MM.1S (cell line): ENCODE measurements around the gene TCERG1L.

ENCODE experiments used
- DNase-seq: peaks from one replicate; pipeline ENCODE4 v3.0.0-alpha.2; 2015
- H2AFZ ChIP-seq: fragments of 300-600 bp; sonication (generic); 2 replicates; pipeline ENCODE4 v1.6.0; 2016; ENCODE audit warnings: antibody characterized with exemption, low read length
- H3F3A ChIP-seq: fragments of 300-600 bp; sonication (generic); 2 replicates; pipeline ENCODE4 v1.6.1; 2016; ENCODE audit warnings: mild to moderate bottlenecking, antibody characterized with exemption, low read length, moderate library complexity, mixed read lengths; ENCODE audit not compliant: insufficient read depth
- H3K27ac ChIP-seq: fragments of 300-600 bp; sonication (generic); 2 replicates; pipeline ENCODE4 v1.5.1; 2016; ENCODE audit warnings: mild to moderate bottlenecking, low read length
- H3K27me3 ChIP-seq: fragments of 300-600 bp; sonication (generic); replicated peaks from 2 replicates; pipeline ENCODE4 v1.6.0; 2016; ENCODE audit warnings: low read length; ENCODE audit not compliant: insufficient read depth
- H3K36me3 ChIP-seq: fragments of 300-600 bp; sonication (generic); replicated peaks from 2 replicates; pipeline ENCODE4 v1.6.1; 2016; ENCODE audit warnings: mild to moderate bottlenecking, low read length, mixed read lengths; ENCODE audit not compliant: insufficient read depth
- H3K4me1 ChIP-seq: fragments of 300-600 bp; sonication (generic); 2 replicates; pipeline ENCODE4 v1.6.1; 2016; ENCODE audit warnings: low read length, mixed read lengths
- H3K4me2 ChIP-seq: fragments of 300-600 bp; sonication (generic); 2 replicates; pipeline ENCODE4 v1.6.0; 2016; ENCODE audit warnings: low read depth, low read length
- H3K4me3 ChIP-seq: fragments of 300-600 bp; sonication (generic); 2 replicates; pipeline ENCODE4 v1.5.1; 2016; ENCODE audit warnings: low read length, mixed read lengths
- H3K79me2 ChIP-seq: fragments of 300-600 bp; sonication (generic); 2 replicates; pipeline ENCODE4 v1.6.1; 2016; ENCODE audit warnings: mixed run types, low read length, mixed read lengths
- H3K9ac ChIP-seq: fragments of 300-600 bp; sonication (generic); 2 replicates; pipeline ENCODE4 v1.6.1; 2016; ENCODE audit warnings: low read length, mixed read lengths
- H3K9me2 ChIP-seq: fragments of 300-600 bp; sonication (generic); replicated peaks from 2 replicates; pipeline ENCODE4 v1.6.1; 2016; ENCODE audit warnings: mild to moderate bottlenecking, low read length, mixed read lengths; ENCODE audit not compliant: insufficient read depth
- H3K9me3 ChIP-seq: fragments of 300-600 bp; sonication (generic); replicated peaks from 2 replicates; pipeline ENCODE4 v1.6.1; 2016; ENCODE audit warnings: mild to moderate bottlenecking, low read length, mixed read lengths; ENCODE audit not compliant: insufficient read depth
- H4K20me1 ChIP-seq: fragments of 300-600 bp; sonication (generic); 2 replicates; pipeline ENCODE4 v1.6.1; 2016; ENCODE audit warnings: mild to moderate bottlenecking, low read length, moderate library complexity, mixed read lengths; ENCODE audit not compliant: insufficient read depth
- CTCF ChIP-seq: fragments of 300-600 bp; sonication (generic); IDR thresholded peaks from 2 replicates; pipeline ENCODE4 v1.5.1; 2016; ENCODE audit warnings: antibody characterized with exemption, low read length, mixed read lengths
- EZH2 ChIP-seq: fragments of 300-600 bp; sonication (generic); optimal IDR thresholded peaks from 2 replicates; pipeline ENCODE3; 2017; ENCODE audit warnings: low read depth, mild to moderate bottlenecking, antibody characterized with exemption, low read length, mixed read lengths
- EZH2phosphoT487 ChIP-seq: fragments of 300-600 bp; sonication (generic); IDR thresholded peaks from 2 replicates; pipeline ENCODE4 v1.6.1; 2018; ENCODE audit warnings: antibody characterized with exemption, low read length

The TCERG1L gene

GRCh38 chr10:131126321-131127137 lies 185.0 kb downstream of the TCERG1L start:
- H3K4me2 ChIP-seq = no peak overlapping the region
- H4K20me1 ChIP-seq = no peaks in the 10 kb centered on the region
- no peak for TF ChIP-seq EZH2phosphoT487
- H3K79me2 ChIP-seq = no peaks in the 10 kb centered on the region
- no peaks in the 10 kb centered on the region for H3K4me1 ChIP-seq
- no peak overlapping the region for H3K4me3 ChIP-seq
- no peaks in the 10 kb centered on the region for H3K36me3 ChIP-seq
- no peak overlapping the region for H3K9ac ChIP-seq
- no peaks in the 10 kb centered on the region for H3F3A ChIP-seq
- no peak overlapping the region for H2AFZ ChIP-seq
- H3K9me2 ChIP-seq = no peaks in the 10 kb centered on the region
- no peaks in the 10 kb centered on the region for H3K9me3 ChIP-seq
- no peak overlapping the region for H3K27ac ChIP-seq
- no peak for DNase-seq
- no peaks in the 10 kb centered on the region for H3K27me3 ChIP-seq

- H3K9ac ChIP-seq = no peak overlapping the region
- H3K9me3 ChIP-seq = no peaks in the 10 kb centered on the region
- no peaks in the 10 kb centered on the region for H3K9me2 ChIP-seq
- TF ChIP-seq CTCF (no peak), EZH2phosphoT487 (no peak), EZH2 (no peak)
- H3K4me2 ChIP-seq = no peak overlapping the region
- H3K79me2 ChIP-seq = no peaks in the 10 kb centered on the region
- H3K27ac ChIP-seq = no peak overlapping the region
- H3K36me3 ChIP-seq = no peaks in the 10 kb centered on the region
- H3F3A ChIP-seq = no peaks in the 10 kb centered on the region
- H3K4me3 ChIP-seq = no peak overlapping the region
- no peak for DNase-seq
- no peak overlapping the region for H2AFZ ChIP-seq
- H3K27me3 ChIP-seq = no peaks in the 10 kb centered on the region
- no peaks in the 10 kb centered on the region for H4K20me1 ChIP-seq
- no peaks in the 10 kb centered on the region for H3K4me1 ChIP-seq
These were observed 185.9 kb downstream of the TCERG1L start for GRCh38 chr10:131125511-131126225.

GRCh38 chr10:131124945-131125344 lies 186.6 kb downstream of the TCERG1L start:
- Histone ChIP-seq H3K9me2 (no peaks in the 10 kb centered on the region), H3K9ac (no peak overlapping the region), H3K9me3 (no peaks in the 10 kb centered on the region), H3K4me1 (no peaks in the 10 kb centered on the region), H3K79me2 (no peaks in the 10 kb centered on the region), H3K4me3 (no peak overlapping the region), H3K27me3 (no peaks in the 10 kb centered on the region), H3F3A (no peaks in the 10 kb centered on the region), H2AFZ (no peak overlapping the region), H3K4me2 (no peak overlapping the region), H4K20me1 (no peaks in the 10 kb centered on the region), H3K36me3 (no peaks in the 10 kb centered on the region), H3K27ac (no peak overlapping the region)
- no peak for DNase-seq
- TF ChIP-seq EZH2phosphoT487 = no peak
- no peak for TF ChIP-seq CTCF
- TF ChIP-seq EZH2 = no peak
